Right forelimb (tissue), 1 donor: ENCODE data around the gene ZNF410.
"Not testable (repeated sequence)": the region's sequence is repeated elsewhere in the genome, so short reads cannot be mapped to it uniquely, and the experiment has no call there.

Experiments
- DNase-seq: peaks from one replicate; pipeline ENCODE4 v3.0.0-alpha.2; 2018

ZNF410 gene

GRCh38 chr14:73887694-73888459 lies 1.2 kb downstream of the ZNF410 start:
- no peak for DNase-seq

- DNase-seq: no peak
These were observed 1.7 kb downstream of the ZNF410 start for GRCh38 chr14:73888460-73888725.

GRCh38 chr14:73888971-73889370 lies 2.3 kb downstream of the ZNF410 start:
- DNase-seq: no peak

GRCh38 chr14:73889376-73889775 lies 2.7 kb downstream of the ZNF410 start:
- no peak for DNase-seq

- not testable (repeated sequence) for DNase-seq
These were observed 7.6 kb downstream of the ZNF410 start for GRCh38 chr14:73894180-73894687.

- no peak for DNase-seq
These were observed 9.3 kb downstream of the ZNF410 start for GRCh38 chr14:73895939-73896338.

GRCh38 chr14:73896521-73896920 lies 9.9 kb downstream of the ZNF410 start:
- DNase-seq: no peak

- no peak for DNase-seq
These were observed 16.4 kb downstream of the ZNF410 start for GRCh38 chr14:73903028-73903427.

GRCh38 chr14:73909681-73910080 lies 23.0 kb downstream of the ZNF410 start:
- DNase-seq: no peak

GRCh38 chr14:73913256-73913655 lies 26.6 kb downstream of the ZNF410 start:
- DNase-seq: no peak

- no peak for DNase-seq
These were observed 29.7 kb downstream of the ZNF410 start for GRCh38 chr14:73916324-73916723.

GRCh38 chr14:73919457-73919856 lies 32.8 kb downstream of the ZNF410 start:
- not testable (repeated sequence) for DNase-seq

GRCh38 chr14:73924337-73924736 lies 37.7 kb downstream of the ZNF410 start:
- no peak for DNase-seq

- no peak for DNase-seq
These were observed 49.0 kb downstream of the ZNF410 start for GRCh38 chr14:73935666-73936065.

GRCh38 chr14:73936548-73936947 lies 49.9 kb downstream of the ZNF410 start:
- no peak for DNase-seq

- no peak for DNase-seq
These were observed 50.4 kb downstream of the ZNF410 start for GRCh38 chr14:73937012-73937411.

- no peak for DNase-seq
These were observed 55.5 kb downstream of the ZNF410 start for GRCh38 chr14:73942180-73942579.

GRCh38 chr14:73943083-73943482 lies 56.4 kb downstream of the ZNF410 start:
- DNase-seq: no peak

- no peak for DNase-seq
These were observed 57.9 kb downstream of the ZNF410 start for GRCh38 chr14:73944432-73945158.

- no peak for DNase-seq
These were observed 58.6 kb downstream of the ZNF410 start for GRCh38 chr14:73945159-73945670.

GRCh38 chr14:73949752-73950734 lies 63.4 kb downstream of the ZNF410 start, which contains the start of the genes COQ6 and FAM161B:
Gene COQ6, plus strand, starts transcription at chr14:73950302. Its CDS starts 31 bp downstream, at chr14:73950333.
Gene FAM161B, minus strand, starts transcription at chr14:73950094. Its CDS starts 68 bp downstream, at chr14:73950026.
- DNase-seq: peak; percentile 96

- DNase-seq: no peak
These were observed 67.1 kb downstream of the ZNF410 start for GRCh38 chr14:73953731-73954130.

- DNase-seq: no peak
These were observed 69.0 kb downstream of the ZNF410 start for GRCh38 chr14:73955674-73956073.
